ENCODE measurements around the gene TROAP. TPM values are rescaled to one million over a fixed set of nuclear protein-coding genes. Genes with fewer than 3 reads are reported as not detected.

The TROAP gene
- total RNA-seq, 3 donors from 2014 or later, result 11.6 to 16.8 (median 13.7) TPM

- Mint-ChIP-seq H3K4me3 (no peak overlapping the region), H3K36me3 (ENCODE audit: insufficient read depth) (no peaks in the 10 kb centered on the region)
Observed at GRCh38 chr12:49288412-49288853, 34.6 kb upstream of the TROAP start.

GRCh38 chr12:49288922-49289555, 34.0 kb upstream of the TROAP start:
- no peaks in the 10 kb centered on the region for H3K4me1 Mint-ChIP-seq (ENCODE audit: low read depth)
- DNase-seq, result no peak
- H3K27me3 Mint-ChIP-seq (ENCODE audit: low read depth), result peaks cover 44% of the 10 kb centered on the region
- no peaks in the 10 kb centered on the region for H3K9me3 Mint-ChIP-seq
- no peaks in the 10 kb centered on the region for H3K36me3 Mint-ChIP-seq (ENCODE audit: insufficient read depth)
- ATAC-seq, result no peak
- H3K4me3 Mint-ChIP-seq, result no peak overlapping the region

More at GRCh38 chr12:49288412-49288853, 34.6 kb upstream of the TROAP start:
- peak; percentile 63 for DNase-seq
- H3K4me1 Mint-ChIP-seq (ENCODE audit: low read depth), result no peaks in the 10 kb centered on the region
- peak; percentile 77 to 78 for ATAC-seq
- H3K27me3 Mint-ChIP-seq (ENCODE audit: low read depth), result peaks cover 44% of the 10 kb centered on the region
- H3K9me3 Mint-ChIP-seq, result no peaks in the 10 kb centered on the region

DNA sequence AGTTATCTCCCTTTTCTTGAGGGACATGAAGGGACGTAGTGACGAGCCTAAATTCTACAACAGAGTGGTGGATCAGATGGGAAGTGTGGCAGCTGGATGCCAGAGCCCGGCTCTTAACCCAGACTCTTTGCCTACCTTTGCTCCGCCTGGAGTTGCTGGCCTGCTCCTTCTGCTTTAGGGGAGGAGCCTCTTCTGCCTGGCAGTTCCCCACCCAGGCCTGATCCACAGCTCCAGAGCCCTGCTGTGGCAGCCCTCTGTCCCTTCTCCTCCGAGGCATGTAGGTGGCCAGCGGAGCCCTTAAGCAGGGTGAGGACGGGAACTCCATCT, 30.4 kb upstream of the TROAP start:
- H3K9me3 Mint-ChIP-seq, result no peaks in the 10 kb centered on the region
- H3K4me1 Mint-ChIP-seq (ENCODE audit: low read depth), result peaks cover 14% of the 10 kb centered on the region
- H3K36me3 Mint-ChIP-seq (ENCODE audit: insufficient read depth), result no peaks in the 10 kb centered on the region
- DNase-seq (no peak), ATAC-seq (no peak)
- peaks cover 61% of the 10 kb centered on the region for H3K27me3 Mint-ChIP-seq (ENCODE audit: low read depth)
- H3K4me3 Mint-ChIP-seq, result no peak overlapping the region

DNA sequence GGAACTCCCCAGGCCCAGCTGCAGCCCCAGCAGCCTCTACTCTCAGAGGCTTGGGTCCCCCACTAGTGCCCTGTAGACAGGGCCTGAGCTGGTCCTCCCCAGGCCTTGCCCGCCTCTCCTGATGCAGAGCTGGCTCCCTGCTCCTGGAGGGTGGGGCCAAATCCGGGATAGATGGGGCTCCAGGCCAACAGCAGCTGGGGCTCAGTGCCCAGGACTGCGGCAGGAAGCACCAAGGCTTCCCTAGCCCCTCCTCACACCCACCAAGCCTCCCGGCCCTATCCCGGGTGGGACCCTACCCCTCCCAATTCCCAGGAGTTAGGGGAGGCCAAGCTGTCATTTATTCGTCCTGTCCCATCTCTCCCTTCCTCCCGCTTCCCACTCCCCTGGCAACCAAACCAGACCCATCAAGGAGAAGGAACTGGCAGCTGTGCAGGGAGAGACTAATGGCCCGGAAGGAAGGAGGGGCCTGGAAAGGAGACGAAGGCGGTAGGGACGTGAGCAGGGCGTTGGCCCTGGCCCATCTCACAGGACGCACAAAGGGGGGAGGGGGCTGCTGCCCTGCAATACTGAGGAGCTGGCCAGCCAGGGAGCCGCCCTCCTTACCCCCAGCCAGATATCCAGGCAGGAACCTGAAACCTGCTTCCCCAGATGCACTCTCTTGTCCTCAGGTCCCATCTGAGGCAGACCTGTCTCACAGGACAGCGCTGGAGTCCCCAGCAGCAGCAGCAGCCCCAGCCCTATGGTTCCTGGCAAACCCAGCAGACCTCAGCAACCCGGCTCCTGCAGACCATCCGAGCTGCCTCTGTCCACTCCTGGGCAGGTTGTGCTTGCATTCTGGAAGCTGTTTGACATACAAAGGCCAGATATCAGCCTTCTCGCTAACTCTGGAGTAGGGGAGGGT, 29.7 kb upstream of the TROAP start:
- H3K4me3 Mint-ChIP-seq, result no peak overlapping the region
- DNase-seq (no peak), ATAC-seq (no peak)
- no peaks in the 10 kb centered on the region for H3K36me3 Mint-ChIP-seq (ENCODE audit: insufficient read depth)
- H3K27me3 Mint-ChIP-seq (ENCODE audit: low read depth), result peaks cover 61% of the 10 kb centered on the region
- H3K4me1 Mint-ChIP-seq (ENCODE audit: low read depth), result peaks cover 17% of the 10 kb centered on the region
- no peaks in the 10 kb centered on the region for H3K9me3 Mint-ChIP-seq

GRCh38 chr12:49294086-49294803, 28.8 kb upstream of the TROAP start:
- H3K9me3 Mint-ChIP-seq, result no peaks in the 10 kb centered on the region
- no peak overlapping the region for H3K4me3 Mint-ChIP-seq
- DNase-seq (no peak), ATAC-seq (no peak)
- H3K36me3 Mint-ChIP-seq (ENCODE audit: insufficient read depth), result no peaks in the 10 kb centered on the region
- peaks cover 19% of the 10 kb centered on the region for H3K4me1 Mint-ChIP-seq (ENCODE audit: low read depth)
- H3K27me3 Mint-ChIP-seq (ENCODE audit: low read depth), result peaks cover 61% of the 10 kb centered on the region

DNA sequence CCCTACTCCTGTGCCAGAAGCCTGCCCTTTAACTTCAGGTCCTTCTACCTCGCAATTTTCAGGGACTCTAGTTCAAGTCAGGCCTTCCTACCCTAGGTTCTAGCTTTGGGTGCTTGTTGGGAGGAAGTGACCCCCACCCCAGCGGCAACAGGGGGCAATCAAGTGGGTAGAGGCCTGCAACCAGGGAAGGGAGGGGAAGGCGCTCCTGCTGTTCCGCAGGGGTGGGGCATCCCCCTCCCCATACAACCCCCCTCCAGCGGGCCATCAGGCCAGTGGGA, 28.3 kb upstream of the TROAP start:
- DNase-seq, result no peak
- peaks cover 19% of the 10 kb centered on the region for H3K4me1 Mint-ChIP-seq (ENCODE audit: low read depth)
- H3K9me3 Mint-ChIP-seq, result no peaks in the 10 kb centered on the region
- H3K27me3 Mint-ChIP-seq (ENCODE audit: low read depth), result peaks cover 61% of the 10 kb centered on the region
- no peak overlapping the region for H3K4me3 Mint-ChIP-seq
- no peak for ATAC-seq
- H3K36me3 Mint-ChIP-seq (ENCODE audit: insufficient read depth), result no peaks in the 10 kb centered on the region

GRCh38 chr12:49295082-49295936, 27.7 kb upstream of the TROAP start, which contains the start of gene PRPH:
PRPH (plus strand) TSS chr12:49295147; CDS start chr12:49295201, 54 bp downstream.
- ATAC-seq (no peak), DNase-seq (no peak)
- Mint-ChIP-seq H3K4me3 (no peak within 1 kb of the TSS), H3K36me3 (ENCODE audit: insufficient read depth) (no peaks in the 10 kb centered on the region), H3K9me3 (no peaks in the 10 kb centered on the region), H3K4me1 (ENCODE audit: low read depth) (peaks cover 19% of the 10 kb centered on the region), H3K27me3 (ENCODE audit: low read depth) (peaks cover 61% of the 10 kb centered on the region)

DNA sequence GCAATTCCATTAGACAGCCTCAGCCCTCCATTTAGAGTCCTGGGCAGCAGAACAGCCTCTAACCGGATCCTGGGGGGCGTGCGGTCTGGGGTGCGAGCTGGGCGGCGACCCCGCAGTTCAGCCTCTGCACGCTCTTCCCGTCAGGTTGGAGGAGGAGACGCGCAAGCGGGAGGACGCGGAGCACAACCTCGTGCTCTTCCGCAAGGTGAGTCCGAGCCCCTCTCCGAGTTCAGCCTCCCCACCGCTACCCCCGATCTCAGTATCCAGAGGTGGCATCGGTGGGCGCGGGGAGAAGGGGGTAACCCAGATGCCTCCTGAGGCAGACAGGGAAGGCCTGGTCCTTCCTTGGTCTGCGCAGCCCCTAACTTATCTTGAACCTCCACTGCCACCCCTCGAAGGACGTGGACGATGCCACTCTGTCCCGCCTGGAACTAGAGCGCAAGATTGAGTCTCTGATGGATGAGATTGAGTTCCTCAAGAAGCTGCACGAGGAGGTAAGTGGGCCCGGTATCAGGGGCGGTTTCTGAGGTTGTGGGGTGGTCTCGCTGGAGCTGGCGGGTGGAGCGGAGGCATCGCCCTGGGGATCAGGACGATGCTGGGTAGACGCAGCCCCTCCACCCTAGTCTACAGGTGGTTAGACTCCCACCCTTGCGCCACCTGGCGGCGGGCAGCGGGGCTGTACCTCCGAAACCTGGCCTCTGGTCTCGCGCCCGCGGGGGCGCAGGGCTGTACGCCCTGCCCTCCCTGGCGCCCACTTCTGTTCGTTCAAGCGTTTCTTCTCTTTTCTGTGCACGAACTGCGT, 26.8 kb upstream of the TROAP start:
- DNase-seq (peak; percentile 58), ATAC-seq (peak; percentile 69 to 75)
- Mint-ChIP-seq H3K4me1 (ENCODE audit: low read depth) (peaks cover 19% of the 10 kb centered on the region), H3K27me3 (ENCODE audit: low read depth) (peaks cover 64% of the 10 kb centered on the region), H3K36me3 (ENCODE audit: insufficient read depth) (no peaks in the 10 kb centered on the region), H3K9me3 (no peaks in the 10 kb centered on the region), H3K4me3 (peak overlapping the region; percentile 58)

DNA sequence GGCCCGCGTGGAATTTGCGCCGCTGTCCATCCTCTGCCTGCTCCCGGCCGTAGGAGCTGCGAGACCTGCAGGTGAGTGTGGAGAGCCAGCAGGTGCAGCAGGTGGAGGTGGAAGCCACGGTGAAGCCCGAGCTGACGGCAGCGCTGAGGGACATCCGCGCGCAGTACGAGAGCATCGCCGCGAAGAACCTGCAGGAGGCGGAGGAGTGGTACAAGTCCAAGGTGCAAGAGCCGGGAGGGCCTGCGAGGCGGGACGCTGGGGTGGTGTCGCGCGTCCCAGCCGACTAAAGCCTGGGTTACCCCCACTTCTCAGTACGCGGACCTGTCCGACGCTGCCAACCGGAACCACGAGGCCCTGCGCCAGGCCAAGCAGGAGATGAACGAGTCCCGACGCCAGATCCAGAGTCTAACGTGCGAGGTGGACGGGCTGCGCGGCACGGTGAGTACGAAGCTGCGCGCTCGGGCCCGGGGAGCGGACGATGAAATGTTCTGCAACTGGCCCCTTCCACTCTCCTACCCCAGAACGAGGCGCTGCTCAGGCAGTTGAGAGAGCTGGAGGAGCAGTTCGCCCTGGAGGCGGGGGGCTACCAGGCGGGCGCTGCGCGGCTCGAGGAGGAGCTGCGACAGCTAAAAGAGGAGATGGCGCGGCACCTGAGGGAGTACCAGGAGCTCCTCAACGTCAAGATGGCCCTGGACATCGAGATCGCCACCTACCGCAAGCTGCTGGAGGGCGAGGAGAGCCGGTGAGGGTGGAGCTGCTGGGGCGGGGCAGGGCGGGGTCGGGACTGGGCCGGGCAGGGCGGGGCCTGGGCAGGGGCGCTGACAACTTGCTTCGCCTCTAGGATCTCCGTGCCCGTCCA, 26.0 kb upstream of the TROAP start:
- H3K9me3 Mint-ChIP-seq, result no peaks in the 10 kb centered on the region
- peaks cover 64% of the 10 kb centered on the region for H3K27me3 Mint-ChIP-seq (ENCODE audit: low read depth)
- H3K36me3 Mint-ChIP-seq (ENCODE audit: insufficient read depth), result no peaks in the 10 kb centered on the region
- DNase-seq (no peak), ATAC-seq (peak; percentile 59 to 70)
- H3K4me1 Mint-ChIP-seq (ENCODE audit: low read depth), result peaks cover 23% of the 10 kb centered on the region
- peak overlapping the region; percentile 58 for H3K4me3 Mint-ChIP-seq

DNA sequence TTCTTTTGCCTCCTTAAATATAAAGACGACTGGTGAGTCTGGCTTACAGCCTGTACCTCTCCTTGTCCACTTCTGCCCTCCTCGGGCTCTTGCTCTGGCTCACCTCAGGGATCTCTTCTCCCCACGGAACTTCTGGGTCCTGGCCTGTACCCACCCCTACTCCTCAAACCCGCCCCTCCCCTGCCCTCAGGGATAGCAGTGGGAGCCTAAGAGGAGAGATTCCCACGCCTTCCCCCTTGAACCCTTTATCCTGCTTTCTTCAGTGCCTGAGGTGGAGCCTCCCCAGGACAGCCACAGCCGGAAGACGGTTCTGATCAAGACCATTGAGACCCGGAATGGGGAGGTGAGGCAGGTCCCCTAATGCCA, 25.4 kb upstream of the TROAP start:
- ATAC-seq, result peak in 1 of 2 donors; percentile 3
- Mint-ChIP-seq H3K4me1 (ENCODE audit: low read depth) (peaks cover 23% of the 10 kb centered on the region), H3K9me3 (no peaks in the 10 kb centered on the region), H3K36me3 (ENCODE audit: insufficient read depth) (no peaks in the 10 kb centered on the region), H3K27me3 (ENCODE audit: low read depth) (peaks cover 65% of the 10 kb centered on the region), H3K4me3 (no peak overlapping the region)
- no peak for DNase-seq

GRCh38 chr12:49298160-49298559, 24.9 kb upstream of the TROAP start:
- H3K4me3 Mint-ChIP-seq, result no peak overlapping the region
- DNase-seq (no peak), ATAC-seq (no peak)
- H3K36me3 Mint-ChIP-seq (ENCODE audit: insufficient read depth), result no peaks in the 10 kb centered on the region
- peaks cover 67% of the 10 kb centered on the region for H3K27me3 Mint-ChIP-seq (ENCODE audit: low read depth)
- H3K4me1 Mint-ChIP-seq (ENCODE audit: low read depth), result peaks cover 23% of the 10 kb centered on the region
- no peaks in the 10 kb centered on the region for H3K9me3 Mint-ChIP-seq

DNA sequence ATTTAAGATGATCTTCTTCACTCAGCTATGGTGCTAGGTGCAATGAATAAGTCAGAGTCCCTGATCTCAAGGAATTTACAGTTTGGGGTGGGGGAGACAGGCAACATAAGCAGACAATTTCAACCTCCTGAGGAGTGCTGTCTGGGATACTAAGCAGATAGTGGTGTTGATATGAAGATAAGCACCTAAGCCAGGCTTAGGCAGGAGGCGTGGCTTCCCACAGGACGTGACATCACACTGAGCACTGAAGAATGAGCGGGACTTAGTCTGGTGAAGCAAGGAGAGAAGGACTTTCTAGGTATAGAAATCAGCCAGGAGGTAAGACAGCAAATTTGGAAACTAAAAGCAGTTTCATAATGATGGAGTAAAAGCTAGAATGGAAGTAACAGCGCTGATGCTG, 21.3 kb upstream of the TROAP start:
- ATAC-seq (peak; percentile 21 to 54), DNase-seq (no peak)
- H3K27me3 Mint-ChIP-seq (ENCODE audit: low read depth), result peaks cover 51% of the 10 kb centered on the region
- no peak overlapping the region for H3K4me3 Mint-ChIP-seq
- H3K4me1 Mint-ChIP-seq (ENCODE audit: low read depth), result peaks cover 17% of the 10 kb centered on the region
- no peaks in the 10 kb centered on the region for H3K9me3 Mint-ChIP-seq
- H3K36me3 Mint-ChIP-seq (ENCODE audit: insufficient read depth), result no peaks in the 10 kb centered on the region

- H3K4me1 Mint-ChIP-seq (ENCODE audit: low read depth), result peaks cover 4% of the 10 kb centered on the region
- H3K27me3 Mint-ChIP-seq (ENCODE audit: low read depth), result peaks cover 40% of the 10 kb centered on the region
- no peak for ATAC-seq
- H3K9me3 Mint-ChIP-seq, result no peaks in the 10 kb centered on the region
- DNase-seq, result no peak
- H3K36me3 Mint-ChIP-seq (ENCODE audit: insufficient read depth), result no peaks in the 10 kb centered on the region
- no peak overlapping the region for H3K4me3 Mint-ChIP-seq
Observed at GRCh38 chr12:49304161-49304560, 18.9 kb upstream of the TROAP start.
